ENCODE measurements around the gene CTBP2.

CTBP2 gene

GRCh38 chr10:125144693-125145623 is 15.4 kb downstream of the CTBP2 start:
- peak; percentile 69 for DNase-seq (ENCODE audit: low spot score)

DNA sequence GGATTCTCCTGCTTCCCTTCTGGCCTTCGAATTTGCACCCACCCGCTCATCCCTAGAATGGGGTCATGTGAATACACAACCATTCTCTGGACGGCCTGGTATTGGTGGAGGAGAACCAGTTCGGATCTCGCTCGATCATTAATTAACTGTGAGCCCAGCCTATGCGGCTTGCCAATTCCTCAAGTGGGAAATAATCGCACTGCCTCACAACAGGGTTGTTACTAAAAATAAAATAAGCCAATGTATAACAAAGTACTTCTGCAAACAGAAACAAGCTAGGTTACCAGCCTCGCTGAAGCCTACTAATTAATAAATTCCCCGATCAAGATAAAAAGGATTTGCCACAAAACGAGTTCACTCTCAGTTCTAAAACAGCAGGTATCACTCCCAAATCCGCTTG is 16.2 kb downstream of the CTBP2 start:
- DNase-seq (ENCODE audit: low spot score): no peak

DNA sequence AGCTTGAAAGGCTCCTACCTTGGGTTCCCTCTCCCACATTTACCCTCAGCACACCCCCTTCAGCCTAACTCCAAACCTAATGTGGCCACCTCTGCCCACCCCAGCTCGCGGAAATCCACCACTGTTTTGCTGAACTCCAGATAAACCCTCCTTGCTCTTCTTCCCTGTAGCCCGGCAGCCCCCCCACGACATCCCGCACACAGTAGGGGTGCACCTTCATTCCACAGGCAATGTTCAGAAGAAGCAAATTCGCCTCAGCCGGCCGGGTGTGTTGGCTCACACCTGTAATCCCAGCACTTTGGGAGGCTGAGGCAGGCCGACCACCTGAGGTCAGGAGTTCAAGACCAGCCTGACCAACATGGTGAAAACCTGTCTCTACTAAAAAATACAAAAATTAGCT is 17.4 kb downstream of the CTBP2 start:
- DNase-seq (ENCODE audit: low spot score): no peak

DNA sequence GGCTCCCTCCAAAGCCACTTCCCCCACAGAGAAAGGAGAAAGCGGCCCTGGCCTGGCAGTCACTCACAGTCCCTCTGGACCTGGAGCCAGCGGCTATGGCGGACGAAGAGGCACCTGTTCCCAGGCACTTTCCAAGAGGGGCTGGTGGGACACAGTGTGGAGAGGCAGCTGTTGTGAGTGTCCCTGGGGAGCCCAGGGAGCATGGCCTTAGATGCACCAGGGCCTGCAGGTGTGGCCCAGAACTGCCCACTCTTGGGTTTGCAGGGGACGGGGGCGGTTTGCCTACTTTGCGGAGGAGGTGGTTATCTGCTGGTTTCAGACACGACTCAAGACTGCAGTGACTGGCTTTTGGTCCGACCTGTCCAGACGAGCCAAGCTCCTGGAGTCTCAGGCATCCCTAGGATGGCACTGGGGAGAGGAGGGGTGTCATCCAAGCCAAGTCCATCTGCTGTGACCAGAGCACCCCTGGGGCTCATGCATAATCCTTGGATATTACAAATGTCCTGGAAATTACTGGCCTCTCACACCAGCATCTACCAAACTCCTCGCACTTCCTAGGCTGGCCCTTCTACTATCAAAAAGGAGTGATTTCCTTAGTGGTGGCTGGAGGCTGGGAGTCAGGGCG is 18.4 kb downstream of the CTBP2 start:
- DNase-seq (ENCODE audit: low spot score): no peak

- no peak for DNase-seq (ENCODE audit: low spot score)
Measured at GRCh38 chr10:125141150-125141859, 19.1 kb downstream of the CTBP2 start.

DNA sequence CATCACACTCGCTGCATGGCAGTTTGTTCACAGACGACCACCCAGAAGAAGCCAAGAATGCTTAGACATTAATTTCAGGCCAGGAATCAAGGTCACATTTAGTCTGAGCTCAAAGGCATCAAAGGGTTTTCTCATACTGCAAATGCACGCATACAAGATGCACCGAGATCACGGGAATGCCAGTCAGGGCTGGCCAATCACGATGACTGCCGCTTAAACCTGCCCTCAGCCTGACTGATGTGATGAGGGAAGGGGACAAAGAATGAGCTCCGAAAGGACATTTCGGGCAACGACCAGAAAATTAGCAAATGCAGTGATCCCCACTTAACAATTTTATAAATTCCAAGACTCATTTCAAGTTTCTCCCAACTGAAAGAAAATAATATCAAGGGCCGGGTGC is 20.2 kb downstream of the CTBP2 start:
- DNase-seq (ENCODE audit: low spot score): no peak

DNA sequence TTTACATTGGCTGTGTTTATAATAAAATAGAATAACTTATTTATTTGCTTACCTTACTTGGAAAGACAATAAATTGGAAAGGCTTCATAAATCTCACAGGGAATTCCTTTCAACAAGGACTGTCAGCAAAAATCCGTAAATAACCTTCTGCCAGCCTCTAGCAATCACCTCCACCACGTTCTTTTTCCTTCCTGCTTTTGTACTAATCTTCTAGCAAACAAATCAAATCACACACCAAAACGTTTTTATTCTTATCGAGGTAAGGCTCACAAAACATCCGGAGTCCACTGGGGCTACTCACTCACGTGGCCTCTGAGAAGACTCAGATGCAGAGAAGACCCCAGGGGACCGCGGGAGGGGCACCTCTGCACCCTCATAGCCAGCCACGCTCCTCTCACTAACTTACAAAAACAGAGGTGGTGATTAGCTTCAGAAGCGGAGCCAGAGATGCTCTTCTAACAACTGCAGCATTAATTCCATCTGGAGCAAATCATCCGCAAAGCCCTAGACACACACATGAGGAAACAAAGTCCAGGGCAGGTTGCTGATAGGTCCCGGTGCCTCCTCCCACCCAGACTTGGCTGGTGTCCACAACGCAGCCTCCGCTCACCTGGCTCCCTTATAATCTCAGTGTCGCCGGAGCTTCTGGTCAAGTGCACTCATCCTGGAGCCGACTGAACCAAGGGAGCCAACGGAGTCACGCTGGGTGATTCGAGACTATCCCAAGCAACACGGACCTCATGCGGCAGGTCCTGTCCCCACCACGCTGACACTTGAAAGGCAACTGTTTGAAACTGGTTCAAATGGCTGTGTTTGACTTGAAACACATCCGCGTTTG is 22.5 kb downstream of the CTBP2 start:
- DNase-seq (ENCODE audit: low spot score): no peak

- no peak for DNase-seq (ENCODE audit: low spot score)
Measured at GRCh38 chr10:125136087-125136486, 24.3 kb downstream of the CTBP2 start.

GRCh38 chr10:125135771-125136035 is 24.7 kb downstream of the CTBP2 start:
- DNase-seq (ENCODE audit: low spot score): no peak

GRCh38 chr10:125134916-125135770 is 25.2 kb downstream of the CTBP2 start:
- DNase-seq (ENCODE audit: low spot score): no peak

DNA sequence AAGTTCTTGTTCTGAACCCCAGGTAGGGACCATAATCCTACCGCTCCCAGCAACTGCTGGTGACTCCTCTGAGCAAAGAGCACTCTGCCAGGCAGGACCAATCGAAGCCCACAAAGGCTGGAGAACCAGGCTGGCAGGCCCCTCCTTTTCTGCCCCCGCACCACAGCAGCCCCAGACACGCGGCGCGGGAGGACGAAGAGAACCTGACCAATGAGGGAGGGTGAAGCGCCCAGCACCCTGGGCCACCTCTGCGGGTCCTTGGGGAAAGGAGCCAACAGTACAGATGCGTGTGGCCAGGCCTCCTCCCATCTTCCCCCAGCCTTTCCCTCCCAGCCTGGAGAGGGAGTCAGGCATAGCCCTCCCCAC is 25.9 kb downstream of the CTBP2 start:
- no peak for DNase-seq (ENCODE audit: low spot score)

GRCh38 chr10:125133696-125134482 is 26.5 kb downstream of the CTBP2 start:
- no peak for DNase-seq (ENCODE audit: low spot score)

DNA sequence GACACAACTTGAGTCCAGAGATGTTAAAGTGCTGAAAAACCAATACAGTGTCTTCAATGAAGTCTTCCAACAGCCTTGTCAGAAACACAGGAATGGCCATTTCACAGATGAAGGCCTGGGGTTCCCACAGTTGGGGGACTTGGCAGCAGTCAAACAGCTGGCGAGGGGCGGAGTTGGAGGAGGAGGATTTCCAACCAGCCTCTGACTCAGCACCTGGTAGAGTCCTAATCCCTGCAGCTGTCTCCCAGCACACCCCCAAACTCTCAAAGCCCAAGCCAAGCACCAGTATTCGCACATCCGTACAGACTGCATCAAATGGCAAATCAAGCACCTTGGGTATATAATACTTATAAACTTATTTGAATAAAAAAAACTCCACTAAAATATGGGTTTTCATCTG is 28.0 kb downstream of the CTBP2 start:
- DNase-seq (ENCODE audit: low spot score): no peak

DNA sequence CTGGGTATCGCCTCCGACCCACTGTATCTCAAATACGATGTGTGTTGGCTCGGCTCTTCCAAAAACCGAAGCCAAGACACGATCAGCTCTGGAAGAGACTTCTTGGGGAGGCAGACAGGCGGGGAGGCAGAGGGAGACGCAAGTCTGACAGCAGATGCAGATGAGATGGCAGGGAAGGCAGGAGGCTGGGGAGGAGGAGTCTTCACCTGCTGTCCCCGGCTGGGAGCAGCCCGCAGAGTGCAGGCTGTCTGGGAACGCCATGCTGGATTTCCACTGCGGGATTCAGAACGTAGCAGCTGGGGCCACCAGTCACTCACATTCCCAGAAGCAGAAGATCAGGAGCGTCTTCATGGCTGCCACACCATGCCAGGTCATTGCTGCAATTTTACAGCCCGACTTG is 29.4 kb downstream of the CTBP2 start:
- no peak for DNase-seq (ENCODE audit: low spot score)

DNA sequence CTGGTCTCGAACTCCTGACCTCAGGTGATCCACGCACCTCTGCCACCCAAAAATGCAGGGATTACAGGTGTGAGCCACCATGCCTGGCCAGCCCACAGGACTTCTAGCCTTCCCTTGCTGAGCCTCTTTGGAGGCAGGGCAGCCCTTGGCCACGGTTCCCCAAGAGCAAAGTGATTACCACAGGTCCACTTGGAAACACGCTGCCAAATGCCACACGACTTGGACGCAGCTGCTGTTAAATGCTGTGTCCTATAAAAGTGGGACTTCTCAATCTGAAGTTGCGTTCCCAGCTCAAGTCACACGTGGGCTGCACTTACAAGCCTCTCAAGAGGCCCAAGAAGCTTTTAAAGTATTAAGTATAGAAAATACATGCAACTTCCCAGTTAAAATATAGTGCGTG is 30.1 kb downstream of the CTBP2 start:
- no peak for DNase-seq (ENCODE audit: low spot score)

- DNase-seq (ENCODE audit: low spot score): no peak
Measured at GRCh38 chr10:125129076-125129458, 31.3 kb downstream of the CTBP2 start.

GRCh38 chr10:125128397-125129075 is 31.8 kb downstream of the CTBP2 start:
- DNase-seq (ENCODE audit: low spot score): no peak

- no peak for DNase-seq (ENCODE audit: low spot score)
Measured at GRCh38 chr10:125127986-125128385, 32.4 kb downstream of the CTBP2 start.

DNA sequence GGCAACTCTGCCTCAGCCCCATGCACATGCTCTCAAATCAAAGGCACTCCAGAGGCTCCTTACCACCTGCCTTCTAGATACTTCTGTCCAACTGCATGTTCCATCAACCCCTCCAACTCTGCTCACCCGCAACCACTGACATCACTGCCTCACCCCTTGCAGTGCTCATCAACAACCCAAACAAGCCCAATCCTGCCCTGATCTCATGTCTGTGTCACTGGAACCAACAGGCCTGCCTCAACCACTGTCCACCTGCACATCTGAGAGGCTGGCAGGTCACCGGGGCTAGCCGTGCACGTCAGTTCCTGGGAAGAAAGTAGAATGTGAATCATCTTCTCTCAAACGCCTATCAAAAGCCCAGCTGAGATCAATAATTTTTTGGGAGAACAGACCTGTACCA is 33.3 kb downstream of the CTBP2 start:
- no peak for DNase-seq (ENCODE audit: low spot score)
